Tibial artery (tissue), 4 donors: Measurements from ENCODE around the gene TBX3.

Source experiments
- DNase-seq, 2 donors: peaks; one replicate each; pipeline ENCODE4 v3.0.0-alpha.2; 2019
- H3K27ac ChIP-seq, 2 donors: fragments of 200-600 bp; sonication (generic) in 1 of 2; 1 replicate in 1 of 2; 2 replicates in 1 of 2; pipeline ENCODE4 v1.5.1; 2018 to 2019; ENCODE audit warnings: mild to moderate bottlenecking in 1 of 2
- H3K27me3 ChIP-seq, 2 donors: fragments of 200-600 bp; sonication (generic) in 1 of 2; one replicate each; pipeline versions ENCODE4 v1.5.1 to v1.6.0; 2016 to 2019
- H3K36me3 ChIP-seq, 3 donors: fragments of 200-600 bp; sonication (generic) in 2 of 3; one replicate each; pipeline ENCODE4 v1.5.1; 2016 to 2019; ENCODE audit warnings: mild to moderate bottlenecking in 2 of 3
- H3K4me1 ChIP-seq, 4 donors: fragments of 200-600 bp; sonication (generic) in 2 of 4; 1 replicate in 3 of 4; 2 replicates in 1 of 4; pipeline ENCODE4 v1.5.1; 2016 to 2019
- H3K4me3 ChIP-seq, 2 donors: fragments of 200-600 bp; sonication (generic) in 1 of 2; 1 replicate in 1 of 2; 2 replicates in 1 of 2; pipeline ENCODE4 v1.5.1; 2018 to 2019; ENCODE audit warnings: mild to moderate bottlenecking in 2 of 2
- H3K9me3 ChIP-seq, 3 donors: fragments of 200-600 bp; sonication (generic) in 1 of 3; one replicate each; pipeline ENCODE4 v1.5.1; 2016 to 2019
- CTCF ChIP-seq, 2 experiments: fragments of 200-600 bp in 1 of 2; fragments of 450-650 bp in 1 of 2; IDR thresholded peaks; one replicate each; pipeline ENCODE4 v1.5.1; 2017 to 2019; ENCODE audit warnings: antibody characterized with exemption in 2 of 2, mild to moderate bottlenecking in 1 of 2, moderate library complexity in 1 of 2
- intact Hi-C: fragments of 100-400 bp; cut with DNase I; formaldehyde crosslinking; loops from one replicate; pipeline ENCODE4 v1.15.0; 2023; ENCODE audit warnings: low total_unique reads

TBX3 gene

DNA sequence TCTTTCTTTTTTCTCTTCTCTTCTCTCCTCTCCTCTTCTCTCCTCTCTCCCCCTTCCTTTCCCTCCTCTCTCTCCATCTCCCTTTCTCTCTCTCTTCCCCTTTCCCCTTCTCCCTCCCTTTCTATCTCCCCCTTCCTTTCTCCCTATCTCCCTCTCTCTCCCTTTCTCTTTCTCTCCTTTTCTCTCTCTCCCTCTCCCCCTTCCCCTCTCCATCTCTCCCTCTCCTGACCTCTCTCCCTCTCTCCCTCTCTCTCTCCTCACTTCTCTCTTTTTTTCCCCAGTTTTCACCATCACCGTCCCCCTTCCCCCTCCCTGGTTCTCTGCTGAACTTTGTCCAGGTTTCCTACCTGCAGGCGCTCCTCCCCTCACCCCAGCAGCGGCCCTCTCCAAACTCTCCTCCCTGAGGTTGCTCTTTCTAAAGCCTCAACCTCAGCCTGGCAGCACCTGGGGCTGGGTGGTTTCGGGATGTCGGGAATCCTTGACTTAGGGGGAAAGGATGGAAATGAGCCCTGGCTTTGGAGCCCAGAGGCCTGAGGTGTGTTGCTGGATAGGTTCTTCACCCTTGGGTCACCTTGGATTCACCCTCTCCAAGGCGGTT, 14.7 kb upstream of the TBX3 start:
- H3K9me3 ChIP-seq, result no peaks in the 10 kb centered on the region
- H3K36me3 ChIP-seq, result no peaks in the 10 kb centered on the region
- no peak for TF ChIP-seq CTCF (IDR thresholded peaks at IDR 0.05)
- H3K27me3 ChIP-seq, result peaks cover 0 to 91% of the 10 kb centered on the region in 2 donors
- peaks cover 0 to 19% (median 9%) of the 10 kb centered on the region in 4 donors for H3K4me1 ChIP-seq
- intact Hi-C loops, result no loop called here
- no peak for DNase-seq
- no peak overlapping the region for H3K27ac ChIP-seq
- no peak overlapping the region for H3K4me3 ChIP-seq

GRCh38 chr12:114697741-114698565, 14.0 kb upstream of the TBX3 start:
- peaks cover 0 to 97% of the 10 kb centered on the region in 2 donors for H3K27me3 ChIP-seq
- H3K9me3 ChIP-seq, result no peaks in the 10 kb centered on the region
- H3K27ac ChIP-seq, result no peak overlapping the region
- intact Hi-C loops, result no loop called here
- no peak for TF ChIP-seq CTCF (IDR thresholded peaks at IDR 0.05)
- no peak for DNase-seq
- H3K4me1 ChIP-seq, result peaks cover 0 to 21% (median 12%) of the 10 kb centered on the region in 4 donors
- H3K4me3 ChIP-seq, result no peak overlapping the region
- H3K36me3 ChIP-seq, result no peaks in the 10 kb centered on the region

DNA sequence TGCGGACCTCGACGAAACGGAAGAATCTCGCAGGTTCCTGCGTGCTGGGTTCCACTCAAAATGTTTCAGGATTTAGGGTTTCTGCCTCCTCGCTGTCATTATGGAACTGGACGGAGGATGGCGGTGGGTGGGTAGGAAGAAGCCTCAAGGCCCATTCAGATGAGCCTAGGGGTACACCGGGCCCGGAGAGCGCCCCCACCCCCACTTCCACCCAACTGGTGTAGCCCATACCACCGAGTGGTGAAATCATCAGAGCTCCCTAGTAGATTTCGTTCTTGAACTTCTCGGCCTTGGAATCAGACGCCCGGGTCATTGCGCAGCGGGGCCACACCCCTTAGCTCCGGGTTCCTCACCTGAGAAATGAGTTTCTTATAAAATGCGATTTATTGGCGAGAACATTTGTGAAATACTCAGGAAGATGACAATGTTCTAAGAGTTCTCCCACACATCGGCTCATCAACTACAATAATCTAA, 13.3 kb upstream of the TBX3 start:
- peaks cover 0 to 99% of the 10 kb centered on the region in 2 donors for H3K27me3 ChIP-seq
- H3K36me3 ChIP-seq, result no peaks in the 10 kb centered on the region
- intact Hi-C loops, result no loop called here
- no peaks in the 10 kb centered on the region for H3K9me3 ChIP-seq
- no peak overlapping the region for H3K4me3 ChIP-seq
- peaks cover 0 to 28% (median 17%) of the 10 kb centered on the region in 4 donors for H3K4me1 ChIP-seq
- no peak for TF ChIP-seq CTCF (IDR thresholded peaks at IDR 0.05)
- no peak overlapping the region for H3K27ac ChIP-seq
- no peak for DNase-seq

GRCh38 chr12:114696443-114697242, 12.7 kb upstream of the TBX3 start:
- Histone ChIP-seq H3K4me3 (no peak overlapping the region), H3K4me1 (peaks cover 0 to 29% (median 18%) of the 10 kb centered on the region in 4 donors), H3K27ac (no peak overlapping the region), H3K36me3 (no peaks in the 10 kb centered on the region), H3K9me3 (no peaks in the 10 kb centered on the region), H3K27me3 (peaks cover 0 to 99% of the 10 kb centered on the region in 2 donors)
- intact Hi-C loops, result no loop called here
- TF ChIP-seq CTCF (IDR thresholded peaks at IDR 0.05), result no peak
- DNase-seq, result no peak

GRCh38 chr12:114695305-114695592, 11.3 kb upstream of the TBX3 start:
- H3K27ac ChIP-seq, result no peak overlapping the region
- H3K27me3 ChIP-seq, result peaks cover 0 to 98% of the 10 kb centered on the region in 2 donors

More at GRCh38 chr12:114695305-114695592, 11.3 kb upstream of the TBX3 start:
- H3K4me3 ChIP-seq, result no peak overlapping the region
- H3K36me3 ChIP-seq, result no peaks in the 10 kb centered on the region
- H3K4me1 ChIP-seq, result peaks cover 0 to 28% (median 18%) of the 10 kb centered on the region in 4 donors
- DNase-seq, result no peak
- intact Hi-C loops, result no loop called here
- no peak for TF ChIP-seq CTCF (IDR thresholded peaks at IDR 0.05)
- H3K9me3 ChIP-seq, result no peaks in the 10 kb centered on the region
